ENCODE measurements around the gene VPS13D. TPM values are rescaled to one million over a fixed set of nuclear protein-coding genes. Genes with fewer than 3 reads are reported as not detected.
A peak's percentile ranks its signal among the peaks of the same experiment; 100 is the strongest.

The VPS13D gene
- total and polyA plus RNA-seq, 2 experiments from 2014 or later: 10.7 to 34.9 TPM

DNA sequence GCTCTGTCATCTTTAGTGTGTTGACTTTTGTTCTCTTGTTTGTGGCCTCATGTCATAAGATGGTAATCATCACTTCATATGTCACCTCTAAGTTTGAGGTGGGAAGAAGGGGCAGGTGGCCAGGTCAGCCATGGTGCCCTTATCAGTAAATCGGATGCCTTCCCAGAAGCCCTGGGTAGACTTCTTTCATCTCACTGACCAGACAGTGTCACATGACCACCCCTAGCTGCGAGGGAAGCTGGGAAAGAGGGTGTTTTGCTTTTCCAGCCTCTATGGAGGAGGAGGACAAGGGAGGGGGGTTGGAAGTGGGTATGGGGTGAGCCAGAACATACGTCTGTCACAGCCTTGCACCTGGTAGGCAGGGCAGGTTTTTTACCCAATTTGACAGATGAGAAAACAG, 34.4 kb upstream of the VPS13D start:
- Histone ChIP-seq H2AFZ (no peak overlapping the region), H3F3A (replicated peaks; ENCODE audit: low read depth) (peaks cover 3% of the 10 kb centered on the region; the same call in 1 of the 2 replicates), H3K27me3 (ENCODE audit: insufficient read depth) (no peaks in the 10 kb centered on the region), H3K27ac (ENCODE audit: low read depth) (no peak overlapping the region), H3K4me2 (no peak overlapping the region), H3K4me3 (no peak overlapping the region), H3K79me2 (replicated peaks; ENCODE audit: insufficient read depth) (no peaks in the 10 kb centered on the region), H4K20me1 (replicated peaks; ENCODE audit: insufficient read depth) (no peaks in the 10 kb centered on the region), H3K4me1 (ENCODE audit: insufficient read depth) (peaks cover 11% of the 10 kb centered on the region), H3K36me3 (ENCODE audit: insufficient read depth) (no peaks in the 10 kb centered on the region), H3K9me2 (ENCODE audit: insufficient read depth) (no peaks in the 10 kb centered on the region)
- no peak overlapping the region for H3K4me3 Mint-ChIP-seq
- no peaks in the 10 kb centered on the region; the same call in 2 of the 3 replicates for H3K36me3 Mint-ChIP-seq (ENCODE audit: low read depth)
- ATAC-seq: no peak
- H3K9me3 Mint-ChIP-seq: no peaks in the 10 kb centered on the region
- no peak overlapping the region for H3K27ac Mint-ChIP-seq
- peaks cover 7% of the 10 kb centered on the region; the same call in 2 of the 3 replicates for H3K4me1 Mint-ChIP-seq
- TF ChIP-seq ZNF331 (CRISPR knock-in tag; IDR thresholded peaks at IDR 0.05; ENCODE audit: low read depth) (no peak), EZH2phosphoT487 (IDR thresholded peaks at IDR 0.05; ENCODE audit: unreplicated experiment) (no peak)
- TF ChIP-seq, protein P1, sequence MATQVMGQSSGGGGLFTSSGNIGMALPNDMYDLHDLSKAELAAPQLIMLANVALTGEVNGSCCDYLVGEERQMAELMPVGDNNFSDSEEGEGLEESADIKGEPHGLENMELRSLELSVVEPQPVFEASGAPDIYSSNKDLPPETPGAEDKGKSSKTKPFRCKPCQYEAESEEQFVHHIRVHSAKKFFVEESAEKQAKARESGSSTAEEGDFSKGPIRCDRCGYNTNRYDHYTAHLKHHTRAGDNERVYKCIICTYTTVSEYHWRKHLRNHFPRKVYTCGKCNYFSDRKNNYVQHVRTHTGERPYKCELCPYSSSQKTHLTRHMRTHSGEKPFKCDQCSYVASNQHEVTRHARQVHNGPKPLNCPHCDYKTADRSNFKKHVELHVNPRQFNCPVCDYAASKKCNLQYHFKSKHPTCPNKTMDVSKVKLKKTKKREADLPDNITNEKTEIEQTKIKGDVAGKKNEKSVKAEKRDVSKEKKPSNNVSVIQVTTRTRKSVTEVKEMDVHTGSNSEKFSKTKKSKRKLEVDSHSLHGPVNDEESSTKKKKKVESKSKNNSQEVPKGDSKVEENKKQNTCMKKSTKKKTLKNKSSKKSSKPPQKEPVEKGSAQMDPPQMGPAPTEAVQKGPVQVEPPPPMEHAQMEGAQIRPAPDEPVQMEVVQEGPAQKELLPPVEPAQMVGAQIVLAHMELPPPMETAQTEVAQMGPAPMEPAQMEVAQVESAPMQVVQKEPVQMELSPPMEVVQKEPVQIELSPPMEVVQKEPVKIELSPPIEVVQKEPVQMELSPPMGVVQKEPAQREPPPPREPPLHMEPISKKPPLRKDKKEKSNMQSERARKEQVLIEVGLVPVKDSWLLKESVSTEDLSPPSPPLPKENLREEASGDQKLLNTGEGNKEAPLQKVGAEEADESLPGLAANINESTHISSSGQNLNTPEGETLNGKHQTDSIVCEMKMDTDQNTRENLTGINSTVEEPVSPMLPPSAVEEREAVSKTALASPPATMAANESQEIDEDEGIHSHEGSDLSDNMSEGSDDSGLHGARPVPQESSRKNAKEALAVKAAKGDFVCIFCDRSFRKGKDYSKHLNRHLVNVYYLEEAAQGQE (IDR thresholded peaks at IDR 0.05; ENCODE audit: unreplicated experiment): no peak
- DNase-seq (ENCODE audit: low spot score): no peak
- H3K27me3 Mint-ChIP-seq (ENCODE audit: insufficient read depth, low read depth, poor library complexity): peaks cover 16% of the 10 kb centered on the region

DNA sequence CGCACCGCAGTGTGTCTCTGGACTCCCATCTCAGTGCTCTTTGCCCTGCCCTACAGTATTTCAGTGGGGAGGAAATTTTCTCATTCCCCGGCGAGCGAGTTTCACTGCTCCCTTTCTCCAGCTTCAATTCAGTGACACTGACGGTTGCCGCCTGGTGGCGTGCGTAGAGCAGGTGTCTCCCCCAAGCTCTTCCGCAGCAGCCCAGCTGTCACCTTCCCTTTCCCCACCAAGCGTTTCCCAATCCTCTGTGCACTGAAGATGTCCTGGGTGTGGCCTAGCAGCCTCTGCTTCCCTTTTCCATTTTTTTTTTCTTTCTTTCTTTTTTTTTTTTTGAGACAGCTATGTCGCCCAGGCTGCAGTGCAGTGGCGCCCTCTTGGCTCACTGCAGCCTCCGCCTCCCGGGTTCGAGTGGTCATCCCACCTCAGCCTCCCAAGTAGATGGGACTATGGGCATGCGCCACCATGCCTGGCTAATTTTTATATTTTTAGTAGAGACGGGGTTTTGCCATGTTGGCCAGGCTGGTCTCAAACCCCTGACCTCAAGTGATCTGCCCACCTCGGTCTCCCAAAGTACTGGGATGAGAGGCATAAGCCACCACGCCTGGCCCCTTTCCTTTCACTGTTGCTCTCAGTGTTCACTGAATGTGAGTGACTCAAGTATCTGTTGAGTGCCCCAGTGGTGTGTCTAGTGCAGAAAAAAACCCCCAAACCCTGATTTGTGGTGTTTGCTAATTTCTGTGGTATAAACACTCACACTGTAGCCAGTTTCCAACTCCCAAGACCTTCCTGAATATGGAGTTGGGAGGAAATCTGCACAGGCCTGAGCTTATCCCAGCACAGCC, 33.0 kb upstream of the VPS13D start:
- H3F3A ChIP-seq (replicated peaks; ENCODE audit: low read depth): peaks cover 3% of the 10 kb centered on the region; the same call in 1 of the 2 replicates
- no peaks in the 10 kb centered on the region for H3K79me2 ChIP-seq (replicated peaks; ENCODE audit: insufficient read depth)
- no peak overlapping the region; the same call in 2 of the 3 replicates for H3K4me3 Mint-ChIP-seq
- H3K27ac ChIP-seq (ENCODE audit: low read depth): no peak overlapping the region
- no peaks in the 10 kb centered on the region for H3K27me3 ChIP-seq (ENCODE audit: insufficient read depth)
- no peak overlapping the region for H2AFZ ChIP-seq
- DNase-seq (ENCODE audit: low spot score) (peak; percentile 82), ATAC-seq (peak; percentile 77)
- H3K36me3 Mint-ChIP-seq (ENCODE audit: low read depth): no peaks in the 10 kb centered on the region; the same call in 2 of the 3 replicates
- no peak overlapping the region for H3K27ac Mint-ChIP-seq
- H3K27me3 Mint-ChIP-seq (ENCODE audit: insufficient read depth, low read depth, poor library complexity): peaks cover 16% of the 10 kb centered on the region
- H3K4me3 ChIP-seq: no peak overlapping the region
- H3K4me1 Mint-ChIP-seq: peaks cover 7% of the 10 kb centered on the region; the same call in 2 of the 3 replicates
- no peaks in the 10 kb centered on the region for H4K20me1 ChIP-seq (replicated peaks; ENCODE audit: insufficient read depth)
- peaks cover 11% of the 10 kb centered on the region for H3K4me1 ChIP-seq (ENCODE audit: insufficient read depth)
- H3K4me2 ChIP-seq: no peak overlapping the region
- no peaks in the 10 kb centered on the region for H3K9me2 ChIP-seq (ENCODE audit: insufficient read depth)
- no peaks in the 10 kb centered on the region for H3K9me3 Mint-ChIP-seq
- TF ChIP-seq, protein P1 (IDR thresholded peaks at IDR 0.05; ENCODE audit: unreplicated experiment): no peak
- no peak for TF ChIP-seq EZH2 (IDR thresholded peaks at IDR 0.05; ENCODE audit: low read depth, unreplicated experiment)
- TF ChIP-seq, protein P2, sequence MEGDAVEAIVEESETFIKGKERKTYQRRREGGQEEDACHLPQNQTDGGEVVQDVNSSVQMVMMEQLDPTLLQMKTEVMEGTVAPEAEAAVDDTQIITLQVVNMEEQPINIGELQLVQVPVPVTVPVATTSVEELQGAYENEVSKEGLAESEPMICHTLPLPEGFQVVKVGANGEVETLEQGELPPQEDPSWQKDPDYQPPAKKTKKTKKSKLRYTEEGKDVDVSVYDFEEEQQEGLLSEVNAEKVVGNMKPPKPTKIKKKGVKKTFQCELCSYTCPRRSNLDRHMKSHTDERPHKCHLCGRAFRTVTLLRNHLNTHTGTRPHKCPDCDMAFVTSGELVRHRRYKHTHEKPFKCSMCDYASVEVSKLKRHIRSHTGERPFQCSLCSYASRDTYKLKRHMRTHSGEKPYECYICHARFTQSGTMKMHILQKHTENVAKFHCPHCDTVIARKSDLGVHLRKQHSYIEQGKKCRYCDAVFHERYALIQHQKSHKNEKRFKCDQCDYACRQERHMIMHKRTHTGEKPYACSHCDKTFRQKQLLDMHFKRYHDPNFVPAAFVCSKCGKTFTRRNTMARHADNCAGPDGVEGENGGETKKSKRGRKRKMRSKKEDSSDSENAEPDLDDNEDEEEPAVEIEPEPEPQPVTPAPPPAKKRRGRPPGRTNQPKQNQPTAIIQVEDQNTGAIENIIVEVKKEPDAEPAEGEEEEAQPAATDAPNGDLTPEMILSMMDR (conservative IDR thresholded peaks at IDR 0.05; ENCODE audit: low read depth in 2 of 2): peak; percentile 55 to 61
- TF ChIP-seq CREB1 (CRISPR knock-in tag; IDR thresholded peaks at IDR 0.05; ENCODE audit: low read depth): no peak
- no peaks in the 10 kb centered on the region for H3K36me3 ChIP-seq (ENCODE audit: insufficient read depth)

Data from GM23338 (cell line).